NB4 (cell line): Measurements from ENCODE around the gene GABRB1.

ENCODE experiments used
- CTCF ChIP-seq: IDR thresholded peaks from one replicate; pipeline ENCODE4 v1.5.1; 2012; ENCODE audit warnings: low read depth, low read length
- POLR2A ChIP-seq: IDR thresholded peaks from 2 replicates; pipeline ENCODE4 v1.6.1; 2011; ENCODE audit warnings: mild to moderate bottlenecking; ENCODE audit not compliant: insufficient read length; ENCODE audit errors: extremely low read depth

- TF ChIP-seq POLR2A (no peak), CTCF (no peak)
These were observed 12.5 kb downstream of the GABRB1 start for GRCh38 chr4:47043821-47044220.
